HEK293 (cell line): Measurements from ENCODE around the gene ADSS1.

ENCODE experiments used
- CTCF ChIA-PET: fragments of 350-600 bp; formaldehyde crosslinking; extraction: SDS; loops from one replicate; lab custom pipeline; 2021; ENCODE audit warnings: antibody characterized with exemption; lab: Yijun Ruan, JAX
- POLR2A ChIA-PET: fragments of 300-600 bp; formaldehyde crosslinking; extraction: SDS; loops from one replicate; lab custom pipeline; 2020; ENCODE audit warnings: antibody characterized with exemption, inconsistent platforms; lab: Yijun Ruan, JAX
- H3K27ac ChIP-seq: fragments of 200-500 bp; sonication (Bioruptor generic); 2 replicates; pipeline ENCODE4 v1.5.1; 2014; ENCODE audit warnings: low read depth, low read length, control low read depth, inconsistent platforms; ENCODE audit errors: extremely low read depth
- H3K36me3 ChIP-seq, 2 experiments: fragments of 200-500 bp in 1 of 2; sonication (Bioruptor generic) in 1 of 2; 1 replicate in 1 of 2; 2 replicates in 1 of 2; pipeline ENCODE4 v1.5.1; 2014 to 2017; ENCODE audit warnings: inconsistent platforms in 2 of 2, low read length in 2 of 2; ENCODE audit not compliant: control insufficient read depth in 2 of 2, insufficient read depth in 1 of 2
- H3K4me1 ChIP-seq: fragments of 200-500 bp; sonication (Bioruptor generic); 2 replicates; pipeline ENCODE4 v1.5.1; 2014; ENCODE audit warnings: mild to moderate bottlenecking, low read length, inconsistent platforms; ENCODE audit not compliant: control insufficient read depth, insufficient read depth
- H3K4me3 ChIP-seq: 2 replicates; pipeline ENCODE4 v1.5.1; 2011; ENCODE audit warnings: low read depth, mild to moderate bottlenecking, control low read depth, low read length, moderate library complexity
- H3K9me3 ChIP-seq: fragments of 200-500 bp; sonication (Bioruptor generic); 2 replicates; pipeline ENCODE4 v1.5.1; 2014; ENCODE audit warnings: low read depth, low read length, inconsistent platforms; ENCODE audit not compliant: control insufficient read depth, insufficient read depth
- BCL11A ChIP-seq: fragments of 450-650 bp; formaldehyde crosslinking; IDR thresholded peaks from 2 replicates; pipeline ENCODE4 v1.5.1; 2016; ENCODE audit warnings: low read depth, missing biosample characterization, missing genetic modification characterization
- BCL11B ChIP-seq: fragments of 450-650 bp; formaldehyde crosslinking; IDR thresholded peaks from 2 replicates; pipeline ENCODE4 v1.5.1; 2016; ENCODE audit warnings: low read depth, missing biosample characterization, missing genetic modification characterization
- EGR2 ChIP-seq: fragments of 450-650 bp; formaldehyde crosslinking; IDR thresholded peaks from 2 replicates; pipeline ENCODE4 v1.5.1; 2016; ENCODE audit warnings: low read depth, missing biosample characterization, missing genetic modification characterization
- GLIS1 ChIP-seq: fragments of 450-650 bp; formaldehyde crosslinking; IDR thresholded peaks from 2 replicates; pipeline ENCODE4 v1.5.1; 2016; ENCODE audit warnings: missing biosample characterization, missing genetic modification characterization
- HOXD13 ChIP-seq: sonication (generic); formaldehyde crosslinking; IDR thresholded peaks from 2 replicates; pipeline ENCODE4 v1.8.0; 2022; ENCODE audit warnings: missing genetic modification reagents, borderline replicate concordance
- KLF10 ChIP-seq: fragments of 450-650 bp; IDR thresholded peaks from 2 replicates; pipeline ENCODE4 v1.5.1; 2018; ENCODE audit warnings: missing biosample characterization, mild to moderate bottlenecking, missing genetic modification characterization
- KLF8 ChIP-seq: fragments of 450-650 bp; formaldehyde crosslinking; IDR thresholded peaks from 2 replicates; pipeline ENCODE4 v1.5.1; 2016; ENCODE audit warnings: missing biosample characterization, missing genetic modification characterization
- MEIS1 ChIP-seq: sonication (generic); formaldehyde crosslinking; IDR thresholded peaks from 2 replicates; pipeline ENCODE4 v1.8.1; 2022; ENCODE audit warnings: missing genetic modification reagents, mild to moderate bottlenecking, borderline replicate concordance
- RBAK ChIP-seq: fragments of 450-650 bp; formaldehyde crosslinking; IDR thresholded peaks from 2 replicates; pipeline ENCODE4 v1.5.1; 2016; ENCODE audit warnings: missing biosample characterization, missing genetic modification characterization
- SETDB1 ChIP-seq: IDR thresholded peaks from one replicate; pipeline ENCODE4 v1.6.1; 2017; ENCODE audit warnings: mild to moderate bottlenecking, low read length, moderate library complexity, mixed read lengths; ENCODE audit not compliant: insufficient read length
- SP2 ChIP-seq: fragments of 450-650 bp; formaldehyde crosslinking; IDR thresholded peaks from 2 replicates; pipeline ENCODE4 v1.5.1; 2016; ENCODE audit warnings: missing biosample characterization, missing genetic modification characterization
- ZBTB17 ChIP-seq: fragments of 450-650 bp; formaldehyde crosslinking; IDR thresholded peaks from 2 replicates; pipeline ENCODE4 v1.5.1; 2016; ENCODE audit warnings: missing biosample characterization, missing genetic modification characterization
- ZBTB26 ChIP-seq: fragments of 450-650 bp; formaldehyde crosslinking; optimal IDR thresholded peaks from 2 replicates; pipeline ENCODE3; 2016; ENCODE audit warnings: missing biosample characterization, mild to moderate bottlenecking, missing genetic modification characterization
- ZEB2 ChIP-seq: fragments of 450-650 bp; formaldehyde crosslinking; IDR thresholded peaks from 2 replicates; pipeline ENCODE4 v1.5.1; 2016; ENCODE audit warnings: missing biosample characterization, missing genetic modification characterization
- ZFHX2 ChIP-seq: fragments of 450-650 bp; formaldehyde crosslinking; conservative IDR thresholded peaks from 2 replicates; pipeline ENCODE4 v1.5.1; 2016; ENCODE audit warnings: missing biosample characterization, missing genetic modification characterization
- ZFP41 ChIP-seq: fragments of 450-650 bp; formaldehyde crosslinking; IDR thresholded peaks from 2 replicates; pipeline ENCODE4 v1.5.1; 2016; ENCODE audit warnings: missing biosample characterization, missing genetic modification characterization, borderline replicate concordance
- ZNF10 ChIP-seq: fragments of 450-650 bp; formaldehyde crosslinking; IDR thresholded peaks from 2 replicates; pipeline ENCODE4 v1.5.1; 2017; ENCODE audit warnings: missing biosample characterization, missing genetic modification characterization
- ZNF121 ChIP-seq: fragments of 450-650 bp; formaldehyde crosslinking; IDR thresholded peaks from 2 replicates; pipeline ENCODE4 v1.5.1; 2016; ENCODE audit warnings: missing biosample characterization, missing genetic modification characterization
- ZNF169 ChIP-seq: fragments of 450-650 bp; formaldehyde crosslinking; IDR thresholded peaks from 2 replicates; pipeline ENCODE4 v1.5.1; 2016; ENCODE audit warnings: missing biosample characterization, missing genetic modification characterization
- ZNF19 ChIP-seq: fragments of 450-650 bp; formaldehyde crosslinking; IDR thresholded peaks from 2 replicates; pipeline ENCODE4; 2016; ENCODE audit warnings: missing biosample characterization, missing genetic modification characterization, low read depth
- ZNF2 ChIP-seq: fragments of 450-650 bp; formaldehyde crosslinking; IDR thresholded peaks from 2 replicates; pipeline ENCODE4 v1.5.1; 2016; ENCODE audit warnings: missing biosample characterization, missing genetic modification characterization
- ZNF223 ChIP-seq: fragments of 450-650 bp; formaldehyde crosslinking; IDR thresholded peaks from 2 replicates; pipeline ENCODE4 v1.5.1; 2016; ENCODE audit warnings: missing biosample characterization, missing genetic modification characterization
- ZNF366 ChIP-seq: fragments of 450-650 bp; formaldehyde crosslinking; conservative IDR thresholded peaks from 2 replicates; pipeline ENCODE4 v1.5.1; 2016; ENCODE audit warnings: missing biosample characterization, missing genetic modification characterization
- ZNF37A ChIP-seq: fragments of 450-650 bp; IDR thresholded peaks from 2 replicates; pipeline ENCODE4 v1.5.1; 2018; ENCODE audit warnings: missing biosample characterization, missing genetic modification characterization
- ZNF433 ChIP-seq: fragments of 450-650 bp; formaldehyde crosslinking; IDR thresholded peaks from 2 replicates; pipeline ENCODE4 v1.5.1; 2016; ENCODE audit warnings: missing biosample characterization, missing genetic modification characterization, low read depth
- ZNF510 ChIP-seq: fragments of 450-650 bp; formaldehyde crosslinking; IDR thresholded peaks from 2 replicates; pipeline ENCODE4 v1.5.1; 2018; ENCODE audit warnings: mild to moderate bottlenecking, missing genetic modification characterization, missing biosample characterization; ENCODE audit not compliant: insufficient replicate concordance
- ZNF560 ChIP-seq: fragments of 450-650 bp; formaldehyde crosslinking; IDR thresholded peaks from 2 replicates; pipeline ENCODE4 v1.5.1; 2017; ENCODE audit warnings: missing biosample characterization, missing genetic modification characterization, borderline replicate concordance
- ZNF580 ChIP-seq: fragments of 450-650 bp; formaldehyde crosslinking; IDR thresholded peaks from 2 replicates; pipeline ENCODE4 v1.5.1; 2016; ENCODE audit warnings: missing biosample characterization, missing genetic modification characterization
- ZNF610 ChIP-seq: fragments of 450-650 bp; formaldehyde crosslinking; IDR thresholded peaks from 2 replicates; pipeline ENCODE4 v1.5.1; 2016; ENCODE audit warnings: missing biosample characterization, missing genetic modification characterization, borderline replicate concordance
- ZNF624 ChIP-seq: fragments of 450-650 bp; formaldehyde crosslinking; IDR thresholded peaks from 2 replicates; pipeline ENCODE4 v1.5.1; 2017; ENCODE audit warnings: missing biosample characterization, missing genetic modification characterization
- ZNF660 ChIP-seq: fragments of 450-650 bp; IDR thresholded peaks from 2 replicates; pipeline ENCODE4 v1.5.1; 2018; ENCODE audit warnings: missing biosample characterization, mild to moderate bottlenecking, missing genetic modification characterization
- ZNF704 ChIP-seq: fragments of 450-650 bp; formaldehyde crosslinking; IDR thresholded peaks from 2 replicates; pipeline ENCODE4 v1.5.1; 2016; ENCODE audit warnings: missing biosample characterization, missing genetic modification characterization
- ZNF707 ChIP-seq: fragments of 450-650 bp; formaldehyde crosslinking; IDR thresholded peaks from 2 replicates; pipeline ENCODE4 v1.5.1; 2016; ENCODE audit warnings: missing biosample characterization, missing genetic modification characterization
- ZNF76 ChIP-seq: fragments of 450-650 bp; formaldehyde crosslinking; IDR thresholded peaks from 2 replicates; pipeline ENCODE4; 2016; ENCODE audit warnings: low read depth, missing biosample characterization, missing genetic modification characterization, borderline replicate concordance
- ZNF785 ChIP-seq: fragments of 450-650 bp; formaldehyde crosslinking; IDR thresholded peaks from 2 replicates; pipeline ENCODE4 v1.5.1; 2016; ENCODE audit warnings: missing biosample characterization, missing genetic modification characterization

Gene ADSS1

GRCh38 chr14:104770072-104770579, 46.1 kb downstream of the ADSS1 start:
- TF ChIP-seq EGR2 (tag by site-specific recombination) (peak; percentile 79), ZNF610 (tag by site-specific recombination) (no peak), ZFHX2 (tag by site-specific recombination) (peak; percentile 95), SP2 (tag by site-specific recombination) (no peak)
- H3K27ac ChIP-seq, result no peak overlapping the region
- ChIA-PET POLR2A (interaction anchor here (1.1 to 1.3 kb wide), 2 partner anchors 17 to 34 kb away, joined by 3 to 4 read pairs; partner anchors contain the start of gene SIVA1), CTCF (interaction anchor here (0.6 to 3.7 kb wide), 2 partner anchors 56 to 203 kb away, joined by 3 to 57 read pairs; no protein-coding TSS in a partner anchor)
- peaks cover 0 to 55% of the 10 kb centered on the region in 2 experiments; a peak in 2 of 3 replicates for H3K36me3 ChIP-seq
- H3K4me1 ChIP-seq, result peaks cover 4% of the 10 kb centered on the region; the same call in 1 of the 2 replicates
- H3K9me3 ChIP-seq, result no peaks in the 10 kb centered on the region
- no peak overlapping the region for H3K4me3 ChIP-seq

- no peaks in the 10 kb centered on the region for H3K9me3 ChIP-seq
- H3K27ac ChIP-seq, result no peak overlapping the region
- H3K4me3 ChIP-seq, result no peak overlapping the region
- peaks cover 0 to 62% of the 10 kb centered on the region in 2 experiments; a peak in 2 of 3 replicates for H3K36me3 ChIP-seq
- H3K4me1 ChIP-seq, result peaks cover 4% of the 10 kb centered on the region; the same call in 1 of the 2 replicates
- CTCF ChIA-PET, result interaction anchor here (0.6 to 3.7 kb wide), 3 partner anchors 56 to 275 kb away, joined by 3 to 57 read pairs (median 6); no protein-coding TSS in a partner anchor
- POLR2A ChIA-PET, result interaction anchor here (1.1 to 1.6 kb wide), 2 partner anchors 18 to 21 kb away, joined by 3 to 4 read pairs; partner anchors contain the start of gene SIVA1
- TF ChIP-seq ZEB2 (no peak), ZNF433 (tag by site-specific recombination) (no peak), ZNF366 (no peak), ZNF223 (tag by site-specific recombination) (no peak), ZNF704 (no peak), ZNF785 (tag by site-specific recombination) (no peak), SETDB1 (peak; percentile 40), KLF10 (tag by site-specific recombination) (no peak), ZNF580 (tag by site-specific recombination) (0 out of 2 replicates have a peak, but pooled peaks have one; percentile 26), ZNF10 (no peak), HOXD13 (CRISPR knock-in tag) (no peak), ZBTB17 (tag by site-specific recombination) (no peak), ZNF19 (tag by site-specific recombination) (no peak), BCL11B (tag by site-specific recombination) (no peak), KLF8 (tag by site-specific recombination) (peak; percentile 47; the same call in 1 of the 2 replicates), ZNF37A (tag by site-specific recombination) (no peak), EGR2 (tag by site-specific recombination) (no peak), ZNF660 (tag by site-specific recombination) (no peak), RBAK (tag by site-specific recombination) (no peak), ZNF624 (tag by site-specific recombination) (no peak), ZNF510 (tag by site-specific recombination) (no peak), MEIS1 (no peak), ZFP41 (tag by site-specific recombination) (no peak), ZBTB26 (tag by site-specific recombination) (no peak), ZNF707 (peak; percentile 58; the same call in 1 of the 2 replicates), ZNF121 (no peak), ZNF76 (no peak), BCL11A (no peak), ZNF2 (no peak), GLIS1 (tag by site-specific recombination) (peak; percentile 69), ZNF169 (no peak), ZNF560 (tag by site-specific recombination) (no peak)
Measured at GRCh38 chr14:104770851-104771272, 46.8 kb downstream of the ADSS1 start.
